Skeletal muscle cell (primary cell): ENCODE data around the gene CELA2B.
"Not testable (repeated sequence)": the region's sequence is repeated elsewhere in the genome, so short reads cannot be mapped to it uniquely, and the experiment has no call there.

Experiments
- DNase-seq: peaks from one replicate; pipeline ENCODE4 v3.0.0-alpha.2; 2010; ENCODE audit warnings: low read depth
- H3K4me3 ChIP-seq: 2 replicates; pipeline ENCODE4 v1.5.1; 2011; ENCODE audit warnings: low read depth, mild to moderate bottlenecking, control low read depth, low read length, moderate library complexity

Gene CELA2B

DNA sequence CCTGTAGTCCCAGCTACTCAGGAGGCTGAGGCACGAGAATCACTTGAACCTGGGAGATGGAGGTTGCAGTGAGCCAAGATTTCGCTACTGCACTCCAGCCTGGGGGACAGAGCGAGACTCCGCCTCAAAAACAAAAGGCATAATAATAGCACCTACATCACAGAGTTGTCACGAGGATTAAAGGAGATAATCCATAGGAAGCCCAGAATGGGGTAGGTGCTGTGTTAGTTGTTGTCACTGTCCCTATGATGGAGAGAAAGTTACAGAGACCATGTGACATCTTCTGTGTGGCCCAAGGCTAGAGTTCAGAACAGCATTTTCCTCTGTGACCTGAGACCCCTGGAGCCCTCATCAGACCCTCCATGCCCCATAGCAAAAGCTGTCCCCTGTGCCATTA is 12.0 kb upstream of the CELA2B start:
- not testable (repeated sequence) for H3K4me3 ChIP-seq, DNase-seq

DNA sequence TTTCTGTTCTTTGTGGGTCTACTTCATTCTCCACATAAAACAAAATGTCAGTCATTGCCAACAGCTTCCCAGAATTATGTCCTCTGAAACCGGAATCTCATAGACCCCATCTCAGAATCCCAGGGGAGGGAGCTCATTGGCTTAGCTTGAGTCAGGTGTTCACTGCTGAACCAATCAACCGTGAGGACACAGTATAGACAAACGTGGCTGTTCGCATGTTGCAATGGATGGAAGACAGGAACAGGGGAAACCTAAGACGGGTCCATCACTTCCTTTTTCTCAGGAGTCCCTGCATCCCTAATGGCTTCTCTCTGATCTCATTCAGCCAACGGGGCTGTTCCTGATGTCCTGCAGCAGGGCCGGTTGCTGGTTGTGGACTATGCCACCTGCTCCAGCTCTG is 10.2 kb upstream of the CELA2B start:
- H3K4me3 ChIP-seq = no peak overlapping the region
- no peak for DNase-seq

DNA sequence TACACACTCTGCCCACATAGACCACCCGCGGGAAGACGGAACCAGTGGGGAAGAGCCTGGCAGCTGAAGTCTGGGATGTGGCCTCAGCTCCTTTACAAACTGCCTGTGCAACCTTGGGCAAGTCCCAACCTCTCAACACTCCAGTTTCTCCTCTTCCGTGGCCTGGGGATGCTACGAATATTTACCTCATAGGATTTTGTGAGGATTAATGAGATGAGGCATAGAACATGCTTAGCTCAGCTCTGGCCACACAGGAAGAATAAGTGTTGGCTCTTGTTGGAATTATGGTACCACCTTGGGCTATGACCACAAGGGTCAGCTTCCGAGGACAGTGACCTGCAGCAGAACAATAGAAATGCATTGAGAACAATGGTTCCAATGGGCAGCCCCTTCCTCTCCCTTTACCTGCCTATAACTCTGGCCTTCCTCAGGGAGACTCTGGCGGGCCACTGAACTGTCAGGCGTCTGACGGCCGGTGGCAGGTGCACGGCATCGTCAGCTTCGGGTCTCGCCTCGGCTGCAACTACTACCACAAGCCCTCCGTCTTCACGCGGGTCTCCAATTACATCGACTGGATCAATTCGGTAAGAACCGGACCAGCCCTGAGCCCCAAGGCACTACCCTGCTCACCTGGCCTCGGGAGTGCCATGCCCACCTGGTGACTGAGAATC is 8.8 kb upstream of the CELA2B start:
- not testable (repeated sequence) for DNase-seq, H3K4me3 ChIP-seq

DNA sequence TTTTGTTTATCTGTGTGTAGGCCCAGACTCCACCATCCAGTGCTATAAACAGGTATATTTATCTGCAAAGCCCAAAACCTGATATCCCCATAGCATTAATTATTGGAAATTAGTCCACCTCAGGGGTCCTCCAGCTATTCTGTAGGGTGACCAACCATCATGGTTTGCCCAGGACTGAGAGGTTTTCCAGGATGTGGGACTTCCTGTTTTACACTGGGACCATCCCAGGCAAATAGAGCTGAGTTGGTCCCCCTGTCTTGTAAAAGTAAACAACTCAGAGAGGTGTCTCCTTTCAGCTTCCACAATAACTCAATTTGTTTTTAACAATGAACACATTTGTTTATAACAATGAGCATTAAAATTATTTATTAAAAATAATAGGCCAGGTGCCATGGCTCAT is 7.8 kb upstream of the CELA2B start:
- H3K4me3 ChIP-seq = no peak overlapping the region
- no peak for DNase-seq

DNA sequence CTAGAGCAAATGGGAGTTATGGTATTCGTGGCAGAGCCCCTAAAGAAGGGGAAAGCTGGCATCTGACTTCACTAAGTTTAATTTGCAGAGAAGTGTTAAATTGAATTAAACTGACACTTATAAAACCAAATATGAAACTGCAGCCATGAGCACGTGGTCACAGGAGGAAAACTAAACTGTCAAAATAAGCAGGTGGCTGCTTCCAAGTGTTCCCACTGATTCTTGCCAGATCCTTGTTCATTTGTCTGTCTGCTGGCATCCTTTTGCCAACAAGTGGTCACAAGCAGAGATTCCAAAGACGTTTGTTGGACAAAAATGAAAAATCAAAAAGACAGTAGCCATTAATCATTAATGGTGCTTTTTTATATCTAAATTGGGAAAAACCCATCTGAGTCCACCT is 6.5 kb upstream of the CELA2B start:
- no peak for DNase-seq

DNA sequence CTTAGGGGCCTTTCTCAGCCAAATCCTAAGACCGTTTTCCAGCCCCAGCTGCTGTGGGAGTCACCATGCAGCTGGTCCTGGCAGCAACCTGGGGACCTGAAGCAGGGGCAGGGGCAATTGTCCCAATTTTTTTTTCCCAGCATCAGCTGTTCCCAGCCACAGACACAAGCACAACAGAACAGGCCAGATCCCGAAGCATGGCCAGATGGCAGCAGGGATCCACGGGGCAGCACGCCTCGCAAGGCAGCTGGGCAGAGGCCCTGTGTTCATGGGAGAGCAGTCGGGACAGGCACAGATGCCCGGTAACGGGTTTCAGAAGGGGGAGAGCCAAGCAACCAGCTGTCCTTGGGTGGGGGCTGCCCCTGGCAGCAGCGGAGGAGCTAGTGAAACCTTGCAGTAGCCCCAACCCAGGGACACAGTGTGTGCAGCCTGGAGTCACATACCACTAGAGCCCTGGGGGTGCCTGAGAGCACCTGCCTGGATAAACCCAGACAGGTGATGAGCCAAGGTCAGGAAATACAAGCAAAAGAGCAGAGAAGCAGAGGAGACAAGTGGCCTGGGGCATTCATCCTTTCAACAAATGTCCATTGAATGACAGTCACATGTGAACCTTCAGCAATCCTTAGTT is 6.0 kb upstream of the CELA2B start:
- peak; percentile 46 for DNase-seq
- H3K4me3 ChIP-seq = not testable (repeated sequence)

More for the DNA sequence above, 6.5 kb upstream of the CELA2B start:
- H3K4me3 ChIP-seq = no peak overlapping the region

DNA sequence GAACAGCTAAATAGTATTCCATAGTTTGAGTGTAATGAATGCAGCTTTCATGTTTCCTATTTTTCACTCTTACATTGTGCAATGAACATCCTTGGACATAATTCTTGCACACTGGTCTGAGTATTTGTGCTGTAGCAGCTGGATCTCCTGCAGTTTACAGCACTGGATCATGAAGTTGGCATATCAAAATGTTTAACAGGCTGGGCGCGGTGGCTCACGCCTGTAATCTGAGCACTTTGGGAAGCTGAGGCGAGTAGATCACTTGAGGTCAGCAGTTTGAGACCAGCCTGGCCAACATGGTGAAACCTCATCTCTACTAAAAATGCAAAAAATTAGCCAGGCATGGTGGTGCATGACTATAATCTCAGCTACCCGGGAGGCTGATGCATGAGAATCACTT is 4.8 kb upstream of the CELA2B start:
- not testable (repeated sequence) for DNase-seq, H3K4me3 ChIP-seq

DNA sequence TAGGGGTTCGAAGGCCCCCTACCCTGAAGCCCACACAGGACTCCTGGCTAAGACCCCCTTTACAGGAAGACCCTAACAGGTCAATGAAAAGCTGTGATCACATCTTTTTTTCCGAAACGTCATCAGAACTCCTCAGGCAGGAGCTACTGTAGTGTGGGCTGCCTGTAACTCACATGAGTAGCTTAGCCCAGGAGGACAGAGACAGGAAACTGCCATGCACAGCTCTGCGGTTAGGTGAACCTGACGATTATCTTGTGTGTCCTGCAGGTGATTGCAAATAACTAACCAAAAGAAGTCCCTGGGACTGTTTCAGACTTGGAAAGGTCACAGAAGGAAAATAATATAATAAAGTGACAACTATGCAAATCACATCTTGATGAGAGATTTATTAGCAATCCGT is 4.2 kb upstream of the CELA2B start:
- DNase-seq, H3K4me3 ChIP-seq: not testable (repeated sequence)

DNA sequence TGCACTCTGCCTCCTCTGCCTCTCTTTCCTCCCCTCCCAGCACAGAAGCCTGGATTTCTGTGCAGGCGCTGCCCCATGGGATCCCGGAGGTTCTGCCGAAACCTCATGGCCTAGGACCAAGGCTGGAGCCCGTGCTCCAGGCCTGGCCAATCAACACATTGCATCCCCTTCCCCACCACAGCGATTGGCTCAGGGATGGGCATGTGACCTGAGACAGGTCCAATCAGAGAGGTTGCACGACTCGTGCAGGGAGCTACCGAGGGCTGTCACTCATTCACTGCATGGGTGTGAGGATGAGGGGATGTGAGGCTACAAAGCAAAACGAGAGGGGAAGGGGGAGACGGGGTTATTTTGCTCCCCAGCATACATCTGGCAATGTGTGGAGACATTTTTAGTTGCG is 3.3 kb upstream of the CELA2B start:
- H3K4me3 ChIP-seq = no peak overlapping the region
- no peak for DNase-seq

DNA sequence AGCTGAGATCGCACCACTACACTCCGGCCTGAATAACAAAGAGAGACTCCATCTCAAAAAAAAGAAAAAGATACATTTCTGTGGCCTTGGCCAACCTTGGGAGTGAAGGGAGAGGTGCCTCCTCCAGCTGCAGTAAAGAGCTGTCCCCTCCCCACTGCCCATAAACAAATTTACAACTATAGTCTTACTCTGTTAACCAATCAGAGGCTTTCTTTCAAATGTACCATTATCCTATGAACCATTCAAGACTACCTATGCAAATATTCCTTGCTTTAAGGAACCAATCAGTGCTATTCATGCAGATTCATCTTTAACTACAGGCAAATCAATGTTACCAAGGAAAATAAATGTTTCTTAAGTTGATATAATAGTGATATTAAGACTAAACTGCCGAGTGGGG is 1.0 kb downstream of the CELA2B start:
- no peak for DNase-seq
- H3K4me3 ChIP-seq = no peak overlapping the region

DNA sequence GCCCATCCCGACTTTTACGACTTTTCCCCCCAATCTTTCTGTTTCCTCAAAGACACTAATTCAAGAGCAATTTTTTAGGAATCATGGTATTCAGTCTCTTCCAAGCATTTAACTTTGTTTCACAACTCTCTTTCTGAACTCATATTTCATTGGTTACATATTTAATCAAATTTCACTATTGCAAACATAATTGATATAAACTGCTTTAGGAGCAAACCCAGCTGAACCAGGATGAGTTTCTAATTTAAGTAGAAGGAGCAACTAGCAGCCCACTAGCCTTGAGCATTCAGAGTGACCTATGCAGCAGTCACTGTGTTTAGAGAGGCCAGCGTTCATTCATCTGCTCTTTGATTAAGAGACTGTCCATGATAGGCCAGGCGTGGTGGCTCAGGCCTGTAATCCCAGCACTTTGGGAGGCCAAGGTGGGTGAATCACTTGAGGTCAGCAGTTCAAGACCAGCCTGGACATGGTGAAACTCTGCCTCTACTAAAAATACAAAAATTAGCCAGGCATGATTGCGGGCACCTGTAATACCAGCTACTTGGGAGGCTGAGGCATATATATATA is 1.8 kb downstream of the CELA2B start:
- H3K4me3 ChIP-seq = no peak overlapping the region
- no peak for DNase-seq

DNA sequence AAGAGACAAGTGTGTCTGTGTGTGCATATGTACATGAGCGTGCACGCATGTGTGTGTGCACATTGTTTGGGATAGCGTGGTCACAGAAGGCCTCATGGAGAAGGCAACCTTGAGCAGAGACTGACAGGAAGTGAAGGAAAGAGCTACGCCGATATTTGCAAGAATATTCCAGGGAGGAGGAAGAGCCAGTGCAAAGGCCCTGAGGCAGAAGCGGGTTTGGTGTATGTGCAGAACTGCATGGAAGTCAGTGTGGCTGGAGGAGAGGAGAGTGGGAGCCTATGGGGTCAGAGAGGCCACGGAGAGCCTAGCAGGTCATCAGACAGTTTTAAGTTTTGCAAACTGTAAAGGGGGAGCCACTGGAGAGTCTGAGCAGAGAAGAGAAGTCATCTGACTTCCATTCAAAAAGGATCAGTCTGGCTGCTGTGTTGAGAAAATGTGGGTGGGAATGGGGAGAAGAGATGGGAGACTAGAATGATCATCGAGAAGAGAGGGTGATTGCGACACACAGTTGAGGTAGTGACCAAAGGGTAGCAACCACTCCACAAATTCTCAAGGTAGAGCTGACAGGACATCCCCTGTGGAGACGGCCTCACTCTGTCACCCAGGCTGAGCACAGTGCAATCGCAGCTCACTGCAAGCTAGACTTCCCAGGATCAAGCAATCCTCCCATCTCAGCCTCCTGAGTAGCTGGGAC is 3.9 kb downstream of the CELA2B start:
- DNase-seq = no peak
- no peak overlapping the region for H3K4me3 ChIP-seq

DNA sequence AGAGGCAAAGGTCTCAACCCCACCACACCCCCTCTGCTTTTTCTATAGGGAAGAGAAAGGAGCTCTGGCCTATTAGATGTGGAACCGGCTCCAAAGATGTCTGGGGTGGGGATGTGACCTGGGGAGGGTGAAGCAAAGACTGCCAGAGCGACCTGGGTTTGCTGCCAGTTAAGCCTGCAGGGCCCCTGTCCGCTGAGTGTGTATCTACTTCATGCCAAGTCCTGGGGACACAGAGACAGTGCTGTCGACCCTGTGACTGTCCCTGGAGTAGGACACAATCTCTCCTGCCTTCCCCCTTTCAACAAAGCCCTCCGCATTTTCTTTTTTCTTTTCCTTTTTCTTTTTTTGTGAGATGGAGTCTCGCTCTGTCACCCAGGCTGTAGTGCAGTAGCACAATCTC is 6.6 kb downstream of the CELA2B start:
- H3K4me3 ChIP-seq, DNase-seq: not testable (repeated sequence)

DNA sequence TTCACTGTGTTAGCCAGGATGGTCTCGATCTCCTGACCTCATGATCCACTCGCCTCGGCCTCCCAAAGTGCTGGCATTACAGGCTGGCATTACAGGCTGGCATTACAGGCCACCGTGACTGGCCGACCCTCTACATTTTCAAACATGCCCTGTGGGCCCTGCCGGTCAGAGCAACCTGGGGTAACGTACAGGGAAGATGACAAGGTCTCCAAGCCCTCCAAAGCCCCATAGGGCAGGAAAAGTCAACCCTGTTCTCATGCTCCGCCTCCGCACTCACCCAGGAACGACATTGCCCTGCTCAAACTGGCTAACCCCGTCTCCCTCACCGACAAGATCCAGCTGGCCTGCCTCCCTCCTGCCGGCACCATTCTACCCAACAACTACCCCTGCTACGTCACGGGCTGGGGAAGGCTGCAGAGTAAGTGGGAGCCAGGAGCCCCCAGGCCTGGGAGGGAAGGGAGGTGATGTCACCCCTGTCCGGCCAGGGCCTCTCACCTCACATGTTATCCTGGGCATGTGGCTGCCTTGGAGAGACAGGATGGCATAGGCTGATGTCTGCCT is 7.2 kb downstream of the CELA2B start:
- not testable (repeated sequence) for DNase-seq, H3K4me3 ChIP-seq

DNA sequence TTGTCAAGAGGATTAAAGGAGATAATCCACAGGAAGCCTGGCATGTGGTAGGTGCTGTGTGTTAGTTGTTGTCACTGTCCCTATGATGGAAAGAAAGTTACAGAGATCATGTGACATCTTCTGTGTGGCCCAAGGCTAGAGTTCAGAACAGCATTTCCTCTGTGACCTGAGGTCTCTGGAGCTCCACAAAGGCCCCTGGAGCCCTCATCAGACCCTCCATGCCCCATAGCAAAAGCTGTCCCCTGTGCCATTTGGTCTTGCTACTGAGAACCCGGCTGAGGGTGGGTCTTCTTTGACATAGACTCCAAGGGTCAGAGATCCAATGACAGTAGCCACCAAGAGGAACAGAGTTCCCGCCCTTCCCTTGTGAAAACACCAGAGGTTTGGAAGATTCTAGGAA is 8.1 kb downstream of the CELA2B start:
- H3K4me3 ChIP-seq = no peak overlapping the region
- no peak for DNase-seq

DNA sequence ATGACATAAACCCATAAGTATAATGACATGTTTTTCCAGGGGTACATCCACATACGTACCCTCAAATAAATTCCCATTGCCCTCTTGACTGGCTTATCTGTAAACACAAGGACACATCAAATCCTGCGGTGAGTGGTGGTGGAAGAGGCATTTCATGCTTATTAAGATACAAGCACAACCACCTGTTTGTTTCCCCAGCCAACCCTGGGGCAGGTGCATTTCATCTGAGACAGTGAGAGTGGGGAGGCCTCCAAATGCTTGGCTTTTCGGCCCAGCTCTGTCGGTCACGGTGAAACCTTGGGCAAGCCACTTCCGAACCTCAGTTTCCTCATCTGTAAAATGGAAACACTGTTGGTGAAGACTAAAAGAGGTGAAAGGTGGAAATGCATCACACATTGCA is 8.5 kb downstream of the CELA2B start:
- DNase-seq, H3K4me3 ChIP-seq: not testable (repeated sequence)

DNA sequence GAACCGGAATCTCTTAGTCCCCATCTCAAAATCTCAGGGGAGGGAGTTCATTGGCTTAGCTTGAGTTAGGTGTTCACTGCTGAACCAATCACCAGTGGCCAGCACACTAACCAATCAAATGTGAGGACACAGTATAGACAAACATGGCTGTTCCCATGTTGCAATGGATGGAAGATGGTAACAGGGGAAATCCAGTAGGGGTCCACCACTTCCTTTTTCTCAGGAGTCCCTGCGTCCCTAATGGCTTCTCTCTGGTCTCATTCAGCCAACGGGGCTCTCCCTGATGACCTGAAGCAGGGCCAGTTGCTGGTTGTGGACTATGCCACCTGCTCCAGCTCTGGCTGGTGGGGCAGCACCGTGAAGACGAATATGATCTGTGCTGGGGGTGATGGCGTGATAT is 9.7 kb downstream of the CELA2B start:
- DNase-seq = no peak
- no peak overlapping the region for H3K4me3 ChIP-seq

DNA sequence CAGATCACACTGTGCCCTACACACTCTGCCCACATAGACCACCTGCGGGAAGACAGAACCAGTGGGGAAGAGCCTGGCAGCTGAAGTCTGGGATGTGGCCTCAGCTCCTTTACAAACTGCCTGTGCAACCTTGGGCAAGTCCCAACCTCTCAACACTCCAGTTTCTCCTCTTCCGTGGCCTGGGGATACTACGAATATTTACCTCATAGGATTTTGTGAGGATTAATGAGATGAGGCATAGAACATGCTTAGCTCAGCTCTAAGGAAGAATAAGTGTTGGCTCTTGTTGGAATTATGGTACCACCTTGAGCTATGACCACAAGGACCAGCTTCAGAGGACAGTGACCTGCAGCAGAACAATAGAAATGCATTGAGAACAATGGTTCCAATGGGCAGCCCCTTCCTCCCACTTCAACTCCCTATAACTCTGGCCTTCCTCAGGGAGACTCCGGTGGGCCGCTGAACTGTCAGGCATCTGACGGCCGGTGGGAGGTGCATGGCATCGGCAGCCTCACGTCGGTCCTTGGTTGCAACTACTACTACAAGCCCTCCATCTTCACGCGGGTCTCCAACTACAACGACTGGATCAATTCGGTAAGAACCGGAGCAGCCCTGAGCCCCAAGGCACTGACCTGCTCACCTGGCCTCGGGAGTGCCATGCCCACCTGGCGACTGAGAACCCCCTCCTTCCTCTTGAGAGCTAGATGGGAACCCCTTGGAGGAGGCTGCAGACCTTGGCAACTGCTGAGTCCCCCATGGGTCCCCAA is 11.1 kb downstream of the CELA2B start:
- DNase-seq, H3K4me3 ChIP-seq: not testable (repeated sequence)

DNA sequence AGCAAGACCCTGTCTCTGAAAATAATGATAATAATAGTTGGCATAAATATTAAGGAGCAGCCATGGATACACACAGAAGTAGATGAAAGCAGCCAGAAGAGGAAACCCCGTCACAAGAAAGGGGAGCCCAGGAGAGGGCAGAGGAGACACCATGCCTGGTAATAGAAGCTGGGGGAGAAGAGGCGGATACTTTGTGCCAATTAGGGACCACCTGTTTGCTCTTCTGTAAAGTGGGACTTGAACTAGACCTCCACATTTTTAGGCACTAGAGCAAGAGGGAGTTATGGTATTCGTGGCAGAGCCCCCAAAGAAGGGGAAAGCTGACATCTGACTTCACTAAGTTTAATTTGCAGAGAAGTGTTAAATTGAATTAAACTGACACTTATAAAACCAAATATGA is 12.5 kb downstream of the CELA2B start:
- no peak overlapping the region for H3K4me3 ChIP-seq
- no peak for DNase-seq
